ENCODE data around the gene CREBL2. TPM values are rescaled to one million over a fixed set of nuclear protein-coding genes. Genes with fewer than 3 reads are reported as not detected.

CREBL2 gene
- total and polyA plus RNA-seq, 9 donors = 7.9 to 14.5 (median 10.6) TPM

GRCh38 chr12:12669020-12669419, 57.3 kb downstream of the CREBL2 start:
- Histone ChIP-seq H3K27ac (ENCODE audit: low read length) (no peak overlapping the region), H3K36me3 (ENCODE audit: control insufficient read depth, insufficient read depth, low read length) (no peaks in the 10 kb centered on the region), H3K4me1 (ENCODE audit: control insufficient read depth, insufficient read depth, low read length) (no peaks in the 10 kb centered on the region), H3K9me3 (replicated peaks; ENCODE audit: control insufficient read depth, low read depth, low read length) (no peaks in the 10 kb centered on the region), H3K27me3 (ENCODE audit: control insufficient read depth, insufficient read depth, low read length) (no peaks in the 10 kb centered on the region), H3K4me3 (ENCODE audit: low read length) (no peak overlapping the region)
- DNase-seq = no peak
- WGBS (ENCODE audit: insufficient coverage) = no CpG with 5 or more reads among the region's 2 CpGs

GRCh38 chr12:12671850-12672660, 60.4 kb downstream of the CREBL2 start:
- no peaks in the 10 kb centered on the region for H3K4me1 ChIP-seq (ENCODE audit: control insufficient read depth, insufficient read depth, low read length)

GRCh38 chr12:12673296-12673695, 61.6 kb downstream of the CREBL2 start:
- no peak overlapping the region for H3K27ac ChIP-seq (ENCODE audit: low read length)
- H3K9me3 ChIP-seq (replicated peaks; ENCODE audit: control insufficient read depth, low read depth, low read length) = no peaks in the 10 kb centered on the region
- H3K27me3 ChIP-seq (ENCODE audit: control insufficient read depth, insufficient read depth, low read length) = no peaks in the 10 kb centered on the region
- no peak overlapping the region for H3K4me3 ChIP-seq (ENCODE audit: low read length)
- 77% methylated on average over 2 of the region's 3 CpGs for WGBS (ENCODE audit: insufficient coverage)
- no peaks in the 10 kb centered on the region for H3K4me1 ChIP-seq (ENCODE audit: control insufficient read depth, insufficient read depth, low read length)
- no peak for DNase-seq
- no peaks in the 10 kb centered on the region for H3K36me3 ChIP-seq (ENCODE audit: control insufficient read depth, insufficient read depth, low read length)

More at GRCh38 chr12:12671850-12672660, 60.4 kb downstream of the CREBL2 start:
- H3K4me3 ChIP-seq (ENCODE audit: low read length) = no peak overlapping the region
- no peak overlapping the region for H3K27ac ChIP-seq (ENCODE audit: low read length)
- no peak for DNase-seq
- 40% methylated on average over 1 of the region's 8 CpGs for WGBS (ENCODE audit: insufficient coverage)
- H3K27me3 ChIP-seq (ENCODE audit: control insufficient read depth, insufficient read depth, low read length) = no peaks in the 10 kb centered on the region
- no peaks in the 10 kb centered on the region for H3K36me3 ChIP-seq (ENCODE audit: control insufficient read depth, insufficient read depth, low read length)
- H3K9me3 ChIP-seq (replicated peaks; ENCODE audit: control insufficient read depth, low read depth, low read length) = no peaks in the 10 kb centered on the region

- no CpG with 5 or more reads among the region's 3 CpGs for WGBS (ENCODE audit: insufficient coverage)
- no peaks in the 10 kb centered on the region for H3K9me3 ChIP-seq (replicated peaks; ENCODE audit: control insufficient read depth, low read depth, low read length)
- H3K4me1 ChIP-seq (ENCODE audit: control insufficient read depth, insufficient read depth, low read length) = no peaks in the 10 kb centered on the region
- H3K36me3 ChIP-seq (ENCODE audit: control insufficient read depth, insufficient read depth, low read length) = no peaks in the 10 kb centered on the region
- H3K27me3 ChIP-seq (ENCODE audit: control insufficient read depth, insufficient read depth, low read length) = no peaks in the 10 kb centered on the region
- H3K4me3 ChIP-seq (ENCODE audit: low read length) = no peak overlapping the region
- no peak overlapping the region for H3K27ac ChIP-seq (ENCODE audit: low read length)
- DNase-seq = no peak
Observed at GRCh38 chr12:12676605-12677004, 64.9 kb downstream of the CREBL2 start.

GRCh38 chr12:12681061-12681765, 69.5 kb downstream of the CREBL2 start:
- Histone ChIP-seq H3K4me1 (ENCODE audit: control insufficient read depth, insufficient read depth, low read length) (no peaks in the 10 kb centered on the region), H3K4me3 (ENCODE audit: low read length) (no peak overlapping the region), H3K36me3 (ENCODE audit: control insufficient read depth, insufficient read depth, low read length) (no peaks in the 10 kb centered on the region), H3K27me3 (ENCODE audit: control insufficient read depth, insufficient read depth, low read length) (no peaks in the 10 kb centered on the region), H3K9me3 (replicated peaks; ENCODE audit: control insufficient read depth, low read depth, low read length) (no peaks in the 10 kb centered on the region), H3K27ac (ENCODE audit: low read length) (no peak overlapping the region)
- 77% methylated on average over 3 of the region's 5 CpGs for WGBS (ENCODE audit: insufficient coverage)
- DNase-seq = no peak

GRCh38 chr12:12682284-12682683, 70.6 kb downstream of the CREBL2 start:
- Histone ChIP-seq H3K36me3 (ENCODE audit: control insufficient read depth, insufficient read depth, low read length) (no peaks in the 10 kb centered on the region), H3K4me3 (ENCODE audit: low read length) (no peak overlapping the region), H3K27ac (ENCODE audit: low read length) (no peak overlapping the region), H3K4me1 (ENCODE audit: control insufficient read depth, insufficient read depth, low read length) (no peaks in the 10 kb centered on the region), H3K27me3 (ENCODE audit: control insufficient read depth, insufficient read depth, low read length) (no peaks in the 10 kb centered on the region), H3K9me3 (replicated peaks; ENCODE audit: control insufficient read depth, low read depth, low read length) (no peaks in the 10 kb centered on the region)
- DNase-seq = no peak

- WGBS (ENCODE audit: insufficient coverage) = 60% methylated on average over 1 of the region's 4 CpGs
Observed at GRCh38 chr12:12683136-12683697, 71.5 kb downstream of the CREBL2 start.

GRCh38 chr12:12683725-12684124, 72.0 kb downstream of the CREBL2 start:
- H3K4me3 ChIP-seq (ENCODE audit: low read length) = no peak overlapping the region
- DNase-seq = no peak
- H3K9me3 ChIP-seq (replicated peaks; ENCODE audit: control insufficient read depth, low read depth, low read length) = no peaks in the 10 kb centered on the region
- H3K27me3 ChIP-seq (ENCODE audit: control insufficient read depth, insufficient read depth, low read length) = no peaks in the 10 kb centered on the region
- WGBS (ENCODE audit: insufficient coverage) = no CpG with 5 or more reads among the region's 3 CpGs
- no peaks in the 10 kb centered on the region for H3K4me1 ChIP-seq (ENCODE audit: control insufficient read depth, insufficient read depth, low read length)
- no peak overlapping the region for H3K27ac ChIP-seq (ENCODE audit: low read length)
- no peaks in the 10 kb centered on the region for H3K36me3 ChIP-seq (ENCODE audit: control insufficient read depth, insufficient read depth, low read length)

More at GRCh38 chr12:12683136-12683697, 71.5 kb downstream of the CREBL2 start:
- Histone ChIP-seq H3K27me3 (ENCODE audit: control insufficient read depth, insufficient read depth, low read length) (no peaks in the 10 kb centered on the region), H3K9me3 (replicated peaks; ENCODE audit: control insufficient read depth, low read depth, low read length) (no peaks in the 10 kb centered on the region), H3K36me3 (ENCODE audit: control insufficient read depth, insufficient read depth, low read length) (no peaks in the 10 kb centered on the region), H3K4me3 (ENCODE audit: low read length) (no peak overlapping the region), H3K27ac (ENCODE audit: low read length) (no peak overlapping the region), H3K4me1 (ENCODE audit: control insufficient read depth, insufficient read depth, low read length) (no peaks in the 10 kb centered on the region)
- no peak for DNase-seq

- peak; percentile 75 for DNase-seq
Observed at GRCh38 chr12:12684375-12685106, 72.9 kb downstream of the CREBL2 start.

GRCh38 chr12:12685305-12685704, 73.6 kb downstream of the CREBL2 start:
- Histone ChIP-seq H3K27me3 (ENCODE audit: control insufficient read depth, insufficient read depth, low read length) (no peaks in the 10 kb centered on the region), H3K4me3 (ENCODE audit: low read length) (no peak overlapping the region), H3K9me3 (replicated peaks; ENCODE audit: control insufficient read depth, low read depth, low read length) (no peaks in the 10 kb centered on the region), H3K36me3 (ENCODE audit: control insufficient read depth, insufficient read depth, low read length) (no peaks in the 10 kb centered on the region), H3K4me1 (ENCODE audit: control insufficient read depth, insufficient read depth, low read length) (no peaks in the 10 kb centered on the region), H3K27ac (ENCODE audit: low read length) (no peak overlapping the region)
- DNase-seq = no peak
- WGBS (ENCODE audit: insufficient coverage) = 48% methylated on average over 3 of the region's 4 CpGs

More at GRCh38 chr12:12684375-12685106, 72.9 kb downstream of the CREBL2 start:
- no peak overlapping the region for H3K4me3 ChIP-seq (ENCODE audit: low read length)
- H3K9me3 ChIP-seq (replicated peaks; ENCODE audit: control insufficient read depth, low read depth, low read length) = no peaks in the 10 kb centered on the region
- H3K36me3 ChIP-seq (ENCODE audit: control insufficient read depth, insufficient read depth, low read length) = no peaks in the 10 kb centered on the region
- no peaks in the 10 kb centered on the region for H3K4me1 ChIP-seq (ENCODE audit: control insufficient read depth, insufficient read depth, low read length)
- 0% methylated on average over 3 of the region's 5 CpGs for WGBS (ENCODE audit: insufficient coverage)
- no peaks in the 10 kb centered on the region for H3K27me3 ChIP-seq (ENCODE audit: control insufficient read depth, insufficient read depth, low read length)
- no peak overlapping the region for H3K27ac ChIP-seq (ENCODE audit: low read length)
